ENCODE data around the gene DNAL4.
A peak's percentile ranks its signal among the peaks of the same experiment; 100 is the strongest.

- no peak for TF ChIP-seq BMI1 (IDR thresholded peaks at IDR 0.05; ENCODE audit: borderline replicate concordance)
- TF ChIP-seq MTA3 (IDR thresholded peaks at IDR 0.05; ENCODE audit: borderline replicate concordance, low read length), result no peak
- TF ChIP-seq POLR2AphosphoS5 (IDR thresholded peaks at IDR 0.05; ENCODE audit: low read length), result no peak
- TF ChIP-seq CTCF (IDR thresholded peaks at IDR 0.05 in 2 of 3, conservative IDR thresholded peaks at IDR 0.05 in 1 of 3; ENCODE audit: control insufficient read depth in 2 of 3, extremely low read depth in 1 of 3, insufficient read depth in 1 of 3, low read depth in 3 of 3, low read length in 3 of 3), result no peak
- no peak for TF ChIP-seq ELK1 (IDR thresholded peaks at IDR 0.05; ENCODE audit: low read depth, low read length)
- no peak for TF ChIP-seq DPF2 (IDR thresholded peaks at IDR 0.05)
- no peak for TF ChIP-seq SUPT20H (IDR thresholded peaks at IDR 0.05; ENCODE audit: borderline replicate concordance, control insufficient read depth, low read depth, low read length)
- TF ChIP-seq RCOR1 (conservative IDR thresholded peaks at IDR 0.05; ENCODE audit: low read depth, low read length), result no peak
- TF ChIP-seq SRF (IDR thresholded peaks at IDR 0.05; ENCODE audit: low read depth in 2 of 2, low read length in 2 of 2), result 0 out of 4 replicates have a peak, but pooled peaks of 1 of the 2 experiments have one; percentile 23
- no peak for TF ChIP-seq REST (IDR thresholded peaks at IDR 0.05; ENCODE audit: low read depth, low read length)
- no peak for TF ChIP-seq POLR2A (IDR thresholded peaks at IDR 0.05; ENCODE audit: low read depth, low read length)
- no peak for TF ChIP-seq SUZ12 (IDR thresholded peaks at IDR 0.05; ENCODE audit: unreplicated experiment)
Measured at GRCh38 chr22:38799265-38800002, 5.5 kb upstream of the DNAL4 start.
